Activated B cell treated with CpG ODN at 0.5 μM for 24 hours (primary cell): ENCODE data around the gene MNX1. TPM values are rescaled to one million over a fixed set of nuclear protein-coding genes. Genes with fewer than 3 reads are reported as not detected.

Experiments
- ATAC-seq: fragments of 200-7000 bp; cut with Tn5 transposase; one replicate; pipeline ENCODE4 v1.10.0; 2021; ENCODE audit warnings: low read depth, mild to moderate bottlenecking, moderate library complexity
- CTCF ChIA-PET: fragments of 350-600 bp; sonication (Branson Sonifier 250); formaldehyde crosslinking; loops from one replicate; lab custom pipeline; 2021; ENCODE audit warnings: antibody characterized with exemption; lab: Charles Lee
- POLR2A ChIA-PET: fragments of 350-600 bp; sonication (Branson Sonifier 250); formaldehyde crosslinking; loops from one replicate; lab custom pipeline; 2021; ENCODE audit warnings: antibody characterized with exemption; lab: Charles Lee
- DNase-seq: peaks from one replicate; pipeline ENCODE4 v3.0.0; 2022
- H3K27ac Mint-ChIP-seq: one replicate; pipeline ENCODE4 v1.8.0; 2020; ENCODE audit warnings: mixed read lengths
- H3K27me3 Mint-ChIP-seq: one replicate; pipeline ENCODE4 v1.8.0; 2021; ENCODE audit warnings: mixed read lengths
- H3K36me3 Mint-ChIP-seq: one replicate; pipeline ENCODE4 v1.8.0; 2021; ENCODE audit warnings: low read depth, mixed read lengths
- H3K4me1 Mint-ChIP-seq: one replicate; pipeline ENCODE4 v1.8.0; 2021; ENCODE audit warnings: mixed read lengths
- H3K4me3 Mint-ChIP-seq: one replicate; pipeline ENCODE4 v1.8.0; 2020; ENCODE audit warnings: mild to moderate bottlenecking, mixed read lengths
- H3K9me3 Mint-ChIP-seq: one replicate; pipeline ENCODE4 v1.8.0; 2020; ENCODE audit warnings: mixed read lengths
- CTCF ChIP-seq: fragments of 200-600 bp; IDR thresholded peaks from one replicate; pipeline ENCODE4 v1.8.0; 2022; ENCODE audit warnings: antibody characterized with exemption, mild to moderate bottlenecking
- intact Hi-C: fragments of 100-400 bp; cut with micrococcal nuclease; formaldehyde crosslinking; loops from one replicate; pipeline ENCODE4 v1.15.1; 2024
- total RNA-seq: library from RNA; stranded (reverse); gene quantifications from 2 replicates; pipeline ENCODE4 v1.2.3, GENCODE V29; 2022

MNX1 gene
- total RNA-seq, 1 donor from 2014 or later: not detected

GRCh38 chr7:156979711-156980110, 30.8 kb downstream of the MNX1 start:
- Mint-ChIP-seq H3K9me3 (peaks cover 7% of the 10 kb centered on the region), H3K27ac (no peak overlapping the region), H3K4me3 (no peak overlapping the region), H3K36me3 (peaks cover 19% of the 10 kb centered on the region), H3K27me3 (no peaks in the 10 kb centered on the region), H3K4me1 (no peaks in the 10 kb centered on the region)
- DNase-seq (no peak), ATAC-seq (no peak)
- intact Hi-C loops: loop anchor here (10.0 kb wide), 1 partner anchor 405 kb away; no protein-coding TSS in a partner anchor
- ChIA-PET CTCF (no interaction called here), POLR2A (no interaction called here)
- TF ChIP-seq CTCF: no peak

DNA sequence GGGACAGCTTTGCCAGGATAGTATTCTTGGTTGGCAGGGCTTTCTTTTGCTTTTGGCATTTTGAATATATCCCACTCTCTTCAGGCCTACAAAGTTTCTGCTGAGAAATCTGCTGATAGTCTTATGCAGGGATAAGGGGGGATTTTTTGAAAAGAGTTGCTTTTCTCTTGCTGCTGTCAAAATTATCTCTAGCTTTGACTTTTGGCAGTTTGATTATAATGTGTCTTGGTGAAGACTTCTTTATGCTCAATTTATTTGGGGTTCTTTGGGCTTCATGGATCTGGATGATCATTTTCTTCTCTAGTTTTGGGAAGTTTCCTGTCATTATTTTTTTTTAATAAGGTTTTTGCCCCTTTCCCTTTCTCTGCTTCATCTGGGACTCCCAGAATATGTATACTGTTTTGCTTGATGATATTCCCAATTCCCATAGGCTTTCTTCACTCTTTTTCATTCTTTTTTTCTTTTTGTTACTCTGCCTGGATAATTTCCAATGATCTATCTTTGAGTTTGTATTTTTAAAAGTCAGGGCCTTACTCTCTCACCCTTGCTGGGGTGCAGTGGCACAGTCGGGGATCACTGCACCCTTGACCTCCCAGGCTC, 31.4 kb downstream of the MNX1 start:
- no peak overlapping the region for H3K4me3 Mint-ChIP-seq
- H3K36me3 Mint-ChIP-seq: peaks cover 19% of the 10 kb centered on the region
- ATAC-seq (no peak), DNase-seq (no peak)
- TF ChIP-seq CTCF: no peak
- peaks cover 7% of the 10 kb centered on the region for H3K9me3 Mint-ChIP-seq
- no peak overlapping the region for H3K27ac Mint-ChIP-seq
- intact Hi-C loops: loop anchor here (10.0 kb wide), 1 partner anchor 406 kb away; no protein-coding TSS in a partner anchor
- ChIA-PET POLR2A (no interaction called here), CTCF (no interaction called here)
- no peaks in the 10 kb centered on the region for H3K27me3 Mint-ChIP-seq
- H3K4me1 Mint-ChIP-seq: no peaks in the 10 kb centered on the region

GRCh38 chr7:156975620-156976019, 34.8 kb downstream of the MNX1 start:
- POLR2A ChIA-PET: no interaction called here
- ATAC-seq: no peak

DNA sequence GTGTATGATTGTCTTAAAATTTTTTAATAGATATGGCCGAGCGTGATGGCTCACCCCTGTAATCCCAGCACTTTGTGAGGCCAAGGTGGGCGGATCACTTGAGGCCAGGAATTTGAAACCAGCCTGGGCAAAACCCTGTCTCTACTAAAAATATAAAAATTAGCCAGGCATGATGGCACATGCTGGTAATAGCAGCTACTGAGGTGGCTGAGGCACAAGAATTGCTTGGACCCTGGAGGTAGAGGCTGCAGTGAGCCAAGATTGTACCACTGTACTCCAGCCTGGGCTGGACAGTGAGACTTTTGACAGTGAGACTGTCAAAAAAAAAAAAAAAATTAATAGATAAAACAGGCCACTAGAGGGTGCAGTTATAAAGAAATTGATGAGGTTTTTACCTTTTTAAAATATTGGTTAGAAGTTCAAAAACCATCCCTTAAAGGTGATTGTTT, 40.5 kb downstream of the MNX1 start:
- TF ChIP-seq CTCF: no peak
- intact Hi-C loops: loop anchor here (1.0 to 10.0 kb wide), 3 partner anchors 280 to 415 kb away; no protein-coding TSS in a partner anchor
- Mint-ChIP-seq H3K9me3 (no peaks in the 10 kb centered on the region), H3K27ac (no peak overlapping the region), H3K27me3 (no peaks in the 10 kb centered on the region), H3K36me3 (peaks cover 68% of the 10 kb centered on the region), H3K4me1 (no peaks in the 10 kb centered on the region), H3K4me3 (no peak overlapping the region)
- ChIA-PET CTCF (interaction anchor here (0.6 to 2.3 kb wide), 2 partner anchors 304 to 414 kb away, joined by 4 to 7 read pairs; no protein-coding TSS in a partner anchor), POLR2A (no interaction called here)
- DNase-seq (no peak), ATAC-seq (no peak)

More at GRCh38 chr7:156975620-156976019, 34.8 kb downstream of the MNX1 start:
- no peak for TF ChIP-seq CTCF
- Mint-ChIP-seq H3K4me3 (no peak overlapping the region), H3K9me3 (peaks cover 7% of the 10 kb centered on the region), H3K36me3 (peaks cover 34% of the 10 kb centered on the region), H3K4me1 (no peaks in the 10 kb centered on the region), H3K27ac (no peak overlapping the region), H3K27me3 (no peaks in the 10 kb centered on the region)
- CTCF ChIA-PET: no interaction called here
- DNase-seq: no peak
- intact Hi-C loops: loop anchor here (10.0 kb wide), 1 partner anchor 409 kb away; no protein-coding TSS in a partner anchor

DNA sequence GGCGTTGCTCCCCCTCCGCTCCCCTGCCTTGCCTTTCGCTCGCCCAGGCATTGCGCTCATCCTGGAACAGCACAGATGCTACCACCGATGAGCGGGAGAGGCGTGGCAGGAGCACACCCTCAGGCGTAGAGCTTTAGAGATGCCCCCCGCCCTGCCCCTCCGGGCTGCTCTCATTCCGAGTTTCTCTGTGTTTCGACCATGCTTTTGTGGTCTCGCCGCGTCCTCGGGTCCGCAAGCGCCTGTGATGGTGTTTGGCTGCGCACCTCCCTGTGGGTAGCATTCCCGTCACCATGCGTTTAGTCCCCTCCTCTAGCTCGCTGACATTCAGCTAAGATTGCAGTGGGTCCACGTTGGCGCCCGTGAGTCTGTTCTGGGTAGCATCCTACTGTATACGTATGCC, 42.3 kb downstream of the MNX1 start:
- no peak for ATAC-seq
- ChIA-PET POLR2A (no interaction called here), CTCF (interaction anchor here (2.3 kb wide), 1 partner anchor 306 kb away, joined by 7 read pairs; no protein-coding TSS in a partner anchor)
- H3K36me3 Mint-ChIP-seq: peaks cover 81% of the 10 kb centered on the region
- H3K9me3 Mint-ChIP-seq: no peaks in the 10 kb centered on the region
- no peak for DNase-seq
- no peak overlapping the region for H3K4me3 Mint-ChIP-seq
- intact Hi-C loops: no loop called here
- no peak for TF ChIP-seq CTCF
- no peaks in the 10 kb centered on the region for H3K4me1 Mint-ChIP-seq
- H3K27me3 Mint-ChIP-seq: no peaks in the 10 kb centered on the region
- H3K27ac Mint-ChIP-seq: no peak overlapping the region
